AG09319 (cell line): ENCODE data around the gene ARCN1.

Experiments
- DNase-seq: peaks from one replicate; pipeline ENCODE4 v3.0.0-alpha.2; 2010; ENCODE audit warnings: low read depth; ENCODE audit errors: extremely low read depth
- CTCF ChIP-seq: IDR thresholded peaks from 2 replicates; pipeline ENCODE4 v1.5.1; 2011; ENCODE audit warnings: low read depth, mild to moderate bottlenecking, inconsistent platforms, low read length, moderate library complexity

The ARCN1 gene

GRCh38 chr11:118650366-118650765 lies 78.2 kb downstream of the ARCN1 start:
- no peak for TF ChIP-seq CTCF
- no peak for DNase-seq

DNA sequence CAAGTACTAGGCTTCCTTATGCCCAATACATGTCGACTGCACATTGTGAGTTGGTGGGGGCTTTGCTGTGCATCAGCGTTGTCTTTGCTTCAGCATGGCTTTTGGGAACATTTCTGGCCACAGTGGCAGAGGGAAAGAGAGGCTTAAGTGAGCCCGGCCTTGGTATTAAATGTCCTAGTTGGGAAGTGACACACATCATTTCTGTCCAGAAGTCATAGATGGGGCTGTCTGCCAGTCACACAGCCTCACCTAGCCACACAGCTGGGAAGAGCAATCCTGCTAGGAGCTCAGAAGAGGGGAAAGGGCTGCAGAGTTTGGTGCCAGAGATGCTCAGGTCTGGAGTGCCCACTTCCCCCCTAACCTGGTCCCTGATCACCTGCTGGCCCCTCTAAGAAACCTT lies 79.6 kb downstream of the ARCN1 start:
- TF ChIP-seq CTCF = no peak

More for the DNA sequence above, 79.6 kb downstream of the ARCN1 start:
- no peak for DNase-seq
